ENCODE data around the gene CCRL2.

CCRL2 gene

GRCh38 chr3:46438831-46439230 is 31.8 kb downstream of the CCRL2 start (continued):
- TF ChIP-seq ZSCAN18 (tag by site-specific recombination; IDR thresholded peaks at IDR 0.05) (no peak), PRDM10 (tag by site-specific recombination; IDR thresholded peaks at IDR 0.05) (no peak)

GRCh38 chr3:46440531-46441294 is 33.7 kb downstream of the CCRL2 start:
- H3K27ac ChIP-seq (ENCODE audit: extremely low read depth, low read depth, low read length): no peak overlapping the region
- no peak overlapping the region for H3K4me3 ChIP-seq (ENCODE audit: low read depth, low read length)
- H3K36me3 ChIP-seq (ENCODE audit: control insufficient read depth in 2 of 2, insufficient read depth in 1 of 2, low read length in 2 of 2): no peaks in the 10 kb centered on the region
- CTCF ChIA-PET: interaction anchor here (3.0 kb wide), 1 partner anchor 9 kb away, joined by 9 read pairs; no protein-coding TSS in a partner anchor
- POLR2A ChIA-PET: no interaction called here
- TF ChIP-seq IKZF3 (tag by site-specific recombination; IDR thresholded peaks at IDR 0.05): no peak
- TF ChIP-seq BCL11B (tag by site-specific recombination; IDR thresholded peaks at IDR 0.05; ENCODE audit: low read depth): no peak
- TF ChIP-seq ZNF830 (tag by site-specific recombination; IDR thresholded peaks at IDR 0.05; ENCODE audit: low read depth): no peak
- TF ChIP-seq ZBTB20 (tag by site-specific recombination; IDR thresholded peaks at IDR 0.05): no peak
- no peak for TF ChIP-seq ZNF510 (tag by site-specific recombination; IDR thresholded peaks at IDR 0.05; ENCODE audit: insufficient replicate concordance)
- no peak for TF ChIP-seq ZNF223 (tag by site-specific recombination; IDR thresholded peaks at IDR 0.05)
- no peak for TF ChIP-seq KLF10 (tag by site-specific recombination; IDR thresholded peaks at IDR 0.05)
- no peak for TF ChIP-seq REST (tag by site-specific recombination; IDR thresholded peaks at IDR 0.05)
- no peak for TF ChIP-seq TSHZ1 (tag by site-specific recombination; IDR thresholded peaks at IDR 0.05; ENCODE audit: borderline replicate concordance)
- TF ChIP-seq PATZ1 (tag by site-specific recombination; IDR thresholded peaks at IDR 0.05): no peak
- TF ChIP-seq ZFP41 (tag by site-specific recombination; IDR thresholded peaks at IDR 0.05; ENCODE audit: borderline replicate concordance): no peak
- no peak for TF ChIP-seq ZNF544 (tag by site-specific recombination; IDR thresholded peaks at IDR 0.05)
- no peak for TF ChIP-seq ZSCAN23 (tag by site-specific recombination; IDR thresholded peaks at IDR 0.05)
- no peak for TF ChIP-seq MZF1 (tag by site-specific recombination; IDR thresholded peaks at IDR 0.05; ENCODE audit: borderline replicate concordance)
- no peaks in the 10 kb centered on the region for H3K9me3 ChIP-seq (ENCODE audit: control insufficient read depth, insufficient read depth, low read depth, low read length)
- H3K4me1 ChIP-seq (ENCODE audit: control insufficient read depth, insufficient read depth, low read length): no peaks in the 10 kb centered on the region
